Mesendoderm (in vitro differentiated cells): ENCODE measurements around the gene ARHGEF10L.

ENCODE experiments used
- DNase-seq: peaks from one replicate; pipeline ENCODE4 v3.0.0; 2013
- H2AK5ac ChIP-seq: 2 replicates; pipeline ENCODE4 v1.6.1; 2013; ENCODE audit warnings: low read length, inconsistent platforms
- H2BK120ac ChIP-seq: 2 replicates; pipeline ENCODE4 v1.6.1; 2013; ENCODE audit warnings: low read depth, mild to moderate bottlenecking, low read length, moderate library complexity, mixed read lengths
- H2BK15ac ChIP-seq: replicated peaks from 2 replicates; pipeline ENCODE4 v1.6.1; 2013; ENCODE audit warnings: low read depth, mild to moderate bottlenecking, moderate library complexity
- H2BK5ac ChIP-seq: 2 replicates; pipeline ENCODE4 v1.6.1; 2013; ENCODE audit warnings: low read length, inconsistent platforms
- H3K18ac ChIP-seq: 2 replicates; pipeline ENCODE4 v1.6.1; 2013; ENCODE audit warnings: mild to moderate bottlenecking, low read length, mixed read lengths
- H3K23ac ChIP-seq: one replicate; pipeline ENCODE4 v1.6.1; 2013; ENCODE audit warnings: low read length
- H3K27ac ChIP-seq: 2 replicates; pipeline ENCODE4 v1.5.1; 2013; ENCODE audit warnings: low read depth, mild to moderate bottlenecking, inconsistent platforms, low read length, moderate library complexity
- H3K27me3 ChIP-seq: 2 replicates; pipeline ENCODE4 v1.6.1; 2013; ENCODE audit warnings: low read length, control low read depth, mild to moderate bottlenecking, inconsistent platforms; ENCODE audit not compliant: insufficient read depth, poor library complexity
- H3K36me3 ChIP-seq: 2 replicates; pipeline ENCODE4 v1.6.1; 2013; ENCODE audit warnings: low read length, inconsistent platforms; ENCODE audit not compliant: control insufficient read depth, insufficient read depth
- H3K4ac ChIP-seq: one replicate; pipeline ENCODE4 v1.6.1; 2013; ENCODE audit warnings: low read depth, mild to moderate bottlenecking, low read length, moderate library complexity
- H3K4me1 ChIP-seq: 2 replicates; pipeline ENCODE4 v1.6.1; 2013; ENCODE audit warnings: low read depth, low read length, inconsistent platforms; ENCODE audit not compliant: control insufficient read depth
- H3K4me2 ChIP-seq: 2 replicates; pipeline ENCODE4 v1.6.1; 2013; ENCODE audit warnings: low read length
- H3K4me3 ChIP-seq: 2 replicates; pipeline ENCODE4 v1.5.1; 2013; ENCODE audit warnings: mild to moderate bottlenecking, low read length
- H3K56ac ChIP-seq: one replicate; pipeline ENCODE4 v1.6.1; 2013; ENCODE audit warnings: low read length
- H3K79me1 ChIP-seq: 2 replicates; pipeline ENCODE4 v1.6.1; 2013; ENCODE audit warnings: low read length, inconsistent platforms
- H3K79me2 ChIP-seq: 2 replicates; pipeline ENCODE4 v1.6.1; 2013; ENCODE audit warnings: mild to moderate bottlenecking, low read length; ENCODE audit not compliant: control insufficient read depth, insufficient read depth
- H3K9ac ChIP-seq: 2 replicates; pipeline ENCODE4 v1.6.1; 2013; ENCODE audit warnings: low read length, inconsistent platforms
- H4K5ac ChIP-seq: one replicate; pipeline ENCODE4 v1.6.1; 2013; ENCODE audit warnings: low read length
- H4K8ac ChIP-seq: one replicate; pipeline ENCODE4 v1.6.1; 2013; ENCODE audit warnings: low read depth, mild to moderate bottlenecking, control low read depth, low read length, moderate library complexity
- WGBS: extraction: QIAGEN DNeasy Blood & Tissue Kit; methylation state at CpG from one replicate; pipeline ENCODE4 v1.1.7; 2013; ENCODE audit warnings: low lambda C conversion rate, missing lambda C conversion rate; ENCODE audit not compliant: insufficient coverage; ENCODE audit errors: extremely low coverage; 5-methylcytosine and 5-hydroxymethylcytosine counted together

Gene ARHGEF10L

DNA sequence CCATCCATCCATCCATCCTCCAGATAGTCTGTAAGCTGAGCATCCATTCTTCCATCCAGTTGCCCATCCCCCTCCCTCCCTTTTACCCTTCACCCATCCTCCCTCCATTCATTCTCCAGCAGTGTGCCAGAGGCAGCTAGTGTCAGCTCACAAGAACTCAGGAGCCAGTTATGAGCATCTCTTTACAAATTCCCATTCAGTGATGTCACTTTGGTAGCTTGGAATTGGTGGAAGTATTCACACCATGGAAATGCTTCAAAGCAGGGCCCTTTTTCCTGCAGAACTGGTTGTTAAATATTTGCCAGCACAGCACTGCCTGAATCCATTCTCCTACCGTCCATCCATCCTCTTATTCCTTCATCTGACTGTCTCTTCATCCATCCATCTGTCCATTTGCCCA lies 72.5 kb downstream of the ARHGEF10L start:
- H3K4ac ChIP-seq, result no peak overlapping the region
- no CpG with 5 or more reads among the region's 1 CpG for WGBS
- no peak overlapping the region for H4K8ac ChIP-seq
- no peaks in the 10 kb centered on the region for H3K79me2 ChIP-seq
- H3K9ac ChIP-seq, result no peak overlapping the region
- H3K56ac ChIP-seq, result no peak overlapping the region
- H3K4me1 ChIP-seq, result no peaks in the 10 kb centered on the region
- no peaks in the 10 kb centered on the region for H3K79me1 ChIP-seq
- H2AK5ac ChIP-seq, result no peak overlapping the region
- H3K23ac ChIP-seq, result no peak overlapping the region
- no peak overlapping the region for H3K4me3 ChIP-seq
- H3K18ac ChIP-seq, result no peak overlapping the region
- peaks cover 2% of the 10 kb centered on the region for H3K36me3 ChIP-seq
- peak; percentile 81 for DNase-seq
- H3K27ac ChIP-seq, result no peak overlapping the region
- no peaks in the 10 kb centered on the region for H3K27me3 ChIP-seq
- no peak overlapping the region for H2BK120ac ChIP-seq
- no peak overlapping the region for H2BK5ac ChIP-seq
- H2BK15ac ChIP-seq, result no peak overlapping the region
- no peak overlapping the region for H3K4me2 ChIP-seq
- H4K5ac ChIP-seq, result no peak overlapping the region

DNA sequence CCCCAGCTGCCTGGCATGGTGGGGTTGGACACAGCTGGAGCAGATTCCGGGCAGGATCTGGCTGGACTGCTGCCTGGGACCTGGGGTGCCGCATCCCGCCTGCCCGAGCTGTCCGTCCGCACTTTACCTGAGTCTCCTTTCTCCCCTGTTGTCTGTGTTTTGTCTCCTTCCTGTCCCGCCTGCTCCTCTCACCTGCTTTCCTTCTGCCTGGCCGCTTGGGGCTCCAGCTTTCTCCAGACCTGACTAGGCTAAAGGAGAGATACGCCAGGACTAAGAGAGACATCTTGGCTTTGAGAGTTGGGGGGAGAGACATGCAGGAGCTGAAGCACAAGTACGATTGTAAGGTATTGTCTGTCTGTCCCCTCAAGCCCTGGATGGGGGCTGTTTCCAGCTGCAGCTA lies 73.3 kb downstream of the ARHGEF10L start:
- Histone ChIP-seq H3K4me1 (no peaks in the 10 kb centered on the region), H3K79me2 (no peaks in the 10 kb centered on the region), H3K36me3 (peaks cover 2% of the 10 kb centered on the region), H3K27ac (no peak overlapping the region), H2AK5ac (no peak overlapping the region), H2BK120ac (no peak overlapping the region), H4K8ac (no peak overlapping the region), H2BK5ac (no peak overlapping the region), H4K5ac (no peak overlapping the region), H3K56ac (no peak overlapping the region), H3K27me3 (no peaks in the 10 kb centered on the region), H3K79me1 (no peaks in the 10 kb centered on the region), H3K4me3 (no peak overlapping the region), H2BK15ac (no peak overlapping the region), H3K23ac (no peak overlapping the region), H3K4me2 (no peak overlapping the region), H3K9ac (no peak overlapping the region), H3K4ac (no peak overlapping the region), H3K18ac (no peak overlapping the region)
- no CpG with 5 or more reads among the region's 10 CpGs for WGBS
- DNase-seq, result peak; percentile 31

GRCh38 chr1:17614586-17614985 lies 75.1 kb downstream of the ARHGEF10L start:
- no CpG with 5 or more reads among the region's 4 CpGs for WGBS
- no peak overlapping the region for H3K9ac ChIP-seq
- H2BK120ac ChIP-seq, result no peak overlapping the region
- H3K4me1 ChIP-seq, result no peaks in the 10 kb centered on the region
- H4K8ac ChIP-seq, result no peak overlapping the region
- no peak overlapping the region for H3K4me3 ChIP-seq
- H3K27ac ChIP-seq, result no peak overlapping the region
- DNase-seq, result no peak
- H2AK5ac ChIP-seq, result no peak overlapping the region
- H3K18ac ChIP-seq, result no peak overlapping the region
- no peak overlapping the region for H2BK5ac ChIP-seq
- no peak overlapping the region for H3K56ac ChIP-seq
- no peaks in the 10 kb centered on the region for H3K27me3 ChIP-seq
- H3K36me3 ChIP-seq, result no peaks in the 10 kb centered on the region
- no peak overlapping the region for H3K23ac ChIP-seq
- no peak overlapping the region for H4K5ac ChIP-seq
- H3K4me2 ChIP-seq, result no peak overlapping the region
- no peaks in the 10 kb centered on the region for H3K79me2 ChIP-seq
- H3K79me1 ChIP-seq, result no peaks in the 10 kb centered on the region
- H2BK15ac ChIP-seq, result no peak overlapping the region
- no peak overlapping the region for H3K4ac ChIP-seq

DNA sequence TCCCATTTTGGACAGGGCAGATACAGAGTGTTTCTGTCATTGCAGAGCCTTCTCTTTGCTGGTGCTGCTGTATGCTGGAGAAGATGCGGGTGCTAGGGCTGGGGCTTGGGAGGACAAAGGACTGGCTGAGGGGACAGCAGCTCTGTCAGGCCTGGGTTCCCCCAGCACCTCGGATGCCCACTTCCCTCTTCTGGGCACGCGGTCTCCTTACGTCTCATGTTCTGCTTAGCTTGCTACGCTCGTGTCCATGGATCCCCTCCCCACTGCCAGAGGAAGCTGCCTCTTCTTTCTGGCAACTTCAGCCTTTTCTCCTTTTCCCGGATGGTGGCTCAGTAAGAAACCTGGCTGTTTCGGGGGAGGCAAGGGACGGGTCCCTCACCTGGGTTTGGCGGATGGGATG lies 75.7 kb downstream of the ARHGEF10L start:
- no peak overlapping the region for H3K27ac ChIP-seq
- WGBS, result no CpG with 5 or more reads among the region's 11 CpGs
- H3K79me1 ChIP-seq, result no peaks in the 10 kb centered on the region
- H3K4ac ChIP-seq, result no peak overlapping the region
- no peak overlapping the region for H3K23ac ChIP-seq
- H4K8ac ChIP-seq, result no peak overlapping the region
- no peaks in the 10 kb centered on the region for H3K27me3 ChIP-seq
- no peaks in the 10 kb centered on the region for H3K79me2 ChIP-seq
- DNase-seq, result no peak
- H2BK120ac ChIP-seq, result no peak overlapping the region
- no peak overlapping the region for H2BK5ac ChIP-seq
- no peak overlapping the region for H3K4me3 ChIP-seq
- H3K36me3 ChIP-seq, result no peaks in the 10 kb centered on the region
- H2BK15ac ChIP-seq, result no peak overlapping the region
- H3K4me1 ChIP-seq, result no peaks in the 10 kb centered on the region
- no peak overlapping the region for H3K18ac ChIP-seq
- H3K56ac ChIP-seq, result no peak overlapping the region
- H2AK5ac ChIP-seq, result no peak overlapping the region
- H4K5ac ChIP-seq, result no peak overlapping the region
- H3K4me2 ChIP-seq, result no peak overlapping the region
- H3K9ac ChIP-seq, result no peak overlapping the region

- no peak overlapping the region for H2AK5ac ChIP-seq
- WGBS, result no CpG with 5 or more reads among the region's 17 CpGs
- no peak overlapping the region for H3K4me3 ChIP-seq
- no peak overlapping the region for H3K18ac ChIP-seq
- no peak overlapping the region for H3K4me2 ChIP-seq
- H3K27ac ChIP-seq, result no peak overlapping the region
- no peak overlapping the region for H2BK5ac ChIP-seq
- H3K9ac ChIP-seq, result no peak overlapping the region
- H3K4ac ChIP-seq, result no peak overlapping the region
- H2BK120ac ChIP-seq, result no peak overlapping the region
- no peak overlapping the region for H4K5ac ChIP-seq
- no peak overlapping the region for H3K56ac ChIP-seq
- H4K8ac ChIP-seq, result no peak overlapping the region
- no peaks in the 10 kb centered on the region for H3K79me1 ChIP-seq
- H3K27me3 ChIP-seq, result no peaks in the 10 kb centered on the region
- no peak for DNase-seq
- H3K23ac ChIP-seq, result no peak overlapping the region
- H2BK15ac ChIP-seq, result no peak overlapping the region
- H3K79me2 ChIP-seq, result no peaks in the 10 kb centered on the region
- H3K36me3 ChIP-seq, result no peaks in the 10 kb centered on the region
- H3K4me1 ChIP-seq, result no peaks in the 10 kb centered on the region
These were observed 76.5 kb downstream of the ARHGEF10L start for GRCh38 chr1:17615959-17616358.

- no peak overlapping the region for H3K56ac ChIP-seq
- no peak overlapping the region for H3K18ac ChIP-seq
- no peak overlapping the region for H2BK15ac ChIP-seq
- no peak overlapping the region for H3K27ac ChIP-seq
- DNase-seq, result no peak
- no peak overlapping the region for H3K4ac ChIP-seq
- no peak overlapping the region for H2BK120ac ChIP-seq
- no CpG with 5 or more reads among the region's 12 CpGs for WGBS
- H3K79me2 ChIP-seq, result no peaks in the 10 kb centered on the region
- no peak overlapping the region for H3K9ac ChIP-seq
- no peaks in the 10 kb centered on the region for H3K27me3 ChIP-seq
- H3K36me3 ChIP-seq, result no peaks in the 10 kb centered on the region
- no peak overlapping the region for H4K8ac ChIP-seq
- no peak overlapping the region for H3K23ac ChIP-seq
- H2BK5ac ChIP-seq, result no peak overlapping the region
- no peaks in the 10 kb centered on the region for H3K79me1 ChIP-seq
- H2AK5ac ChIP-seq, result no peak overlapping the region
- no peak overlapping the region for H3K4me3 ChIP-seq
- H3K4me2 ChIP-seq, result no peak overlapping the region
- no peaks in the 10 kb centered on the region for H3K4me1 ChIP-seq
- H4K5ac ChIP-seq, result no peak overlapping the region
These were observed 77.3 kb downstream of the ARHGEF10L start for GRCh38 chr1:17616731-17617279.
